Common myeloid progenitor, CD34-positive (primary cell): ENCODE measurements around the gene AMPD3.

Experiments used
- CTCF ChIA-PET: fragments of 350-600 bp; sonication (Branson Sonifier 250); formaldehyde crosslinking; loops from one replicate; lab custom pipeline; 2021; ENCODE audit warnings: antibody characterized with exemption; lab: Charles Lee
- POLR2A ChIA-PET: fragments of 350-600 bp; sonication (Branson Sonifier 250); formaldehyde crosslinking; loops from one replicate; lab custom pipeline; 2021; ENCODE audit warnings: antibody characterized with exemption; lab: Charles Lee
- DNase-seq, 3 donors: peaks; one replicate each; pipeline versions ENCODE4 v3.0.0 to v3.0.0-alpha.2; 2013
- H3K27ac ChIP-seq, 2 experiments: 1 replicate in 1 of 2; 2 replicates in 1 of 2; pipeline ENCODE4 v1.7.0; 2013; ENCODE audit warnings: inconsistent platforms in 2 of 2, low read length in 2 of 2, mild to moderate bottlenecking in 2 of 2, low read depth in 1 of 2, moderate library complexity in 1 of 2; ENCODE audit not compliant: severe bottlenecking in 2 of 2, insufficient read depth in 1 of 2, poor library complexity in 1 of 2
- H3K27me3 ChIP-seq, 5 experiments: replicated peaks in 2 of 5; 1 replicate in 3 of 5; 2 replicates in 2 of 5; pipeline versions ENCODE4 v1.6.1 to v1.7.0; 2013; ENCODE audit warnings: low read length in 4 of 5, mild to moderate bottlenecking in 2 of 5, moderate library complexity in 2 of 5, inconsistent platforms in 1 of 5; ENCODE audit not compliant: insufficient read depth in 5 of 5, control insufficient read depth in 4 of 5
- H3K36me3 ChIP-seq, 4 experiments: 1 replicate in 2 of 4; 2 replicates in 2 of 4; pipeline versions ENCODE4 v1.6.1 to v1.7.0; 2013; ENCODE audit warnings: low read length in 3 of 4, control low read depth in 1 of 4, mild to moderate bottlenecking in 1 of 4; ENCODE audit not compliant: control insufficient read depth in 4 of 4, insufficient read depth in 4 of 4
- H3K4me1 ChIP-seq, 4 experiments: 1 replicate in 3 of 4; 2 replicates in 1 of 4; pipeline versions ENCODE4 v1.6.1 to v1.7.1; 2013; ENCODE audit warnings: low read length in 3 of 4, mild to moderate bottlenecking in 3 of 4, control low read depth in 1 of 4, inconsistent platforms in 1 of 4, moderate library complexity in 1 of 4; ENCODE audit not compliant: control insufficient read depth in 4 of 4, insufficient read depth in 4 of 4; ENCODE audit errors: control extremely low read depth in 1 of 4
- H3K4me3 ChIP-seq, 7 experiments: 1 replicate in 4 of 7; 2 replicates in 3 of 7; pipeline versions ENCODE4 v1.5.1 to v1.7.0; 2013; ENCODE audit warnings: mild to moderate bottlenecking in 7 of 7, low read length in 6 of 7, moderate library complexity in 6 of 7, inconsistent platforms in 2 of 7, low read depth in 2 of 7, control low read depth in 1 of 7; ENCODE audit not compliant: insufficient read depth in 4 of 7, control insufficient read depth in 1 of 7; ENCODE audit errors: extremely low read depth in 1 of 7
- H3K9me3 ChIP-seq, 5 experiments: 1 replicate in 4 of 5; 2 replicates in 1 of 5; pipeline versions ENCODE4 v1.6.1 to v1.7.1; 2013; ENCODE audit warnings: low read length in 4 of 5, mild to moderate bottlenecking in 2 of 5, inconsistent platforms in 1 of 5, low read depth in 1 of 5, moderate library complexity in 1 of 5; ENCODE audit not compliant: control insufficient read depth in 4 of 5, insufficient read depth in 2 of 5; ENCODE audit errors: control extremely low read depth in 1 of 5
- WGBS: methylation state at CpG from one replicate; pipeline ENCODE4 v1.1.5; 2013; ENCODE audit not compliant: insufficient coverage; 5-methylcytosine and 5-hydroxymethylcytosine counted together

Gene AMPD3

GRCh38 chr11:10456519-10456918 is 1.5 kb downstream of the AMPD3 start:
- H3K4me3 ChIP-seq, result peak overlapping the region; percentile 41 to 86 (median 72)
- ChIA-PET POLR2A (interaction anchor here (1.7 kb wide), 1 partner anchor 42 kb away, joined by 9 read pairs; no protein-coding TSS in a partner anchor), CTCF (interaction anchor here (0.7 to 12.4 kb wide), 9 partner anchors 13 to 52 kb away, joined by 3 to 166 read pairs (median 4); no protein-coding TSS in a partner anchor)
- peaks cover 0 to 5% (median 4%) of the 10 kb centered on the region in 4 experiments for H3K36me3 ChIP-seq
- 8% methylated on average over 3 of the region's 3 CpGs for WGBS
- H3K27me3 ChIP-seq, result no peaks in the 10 kb centered on the region
- no peaks in the 10 kb centered on the region for H3K9me3 ChIP-seq
- peaks cover 36 to 68% (median 59%) of the 10 kb centered on the region in 4 experiments for H3K4me1 ChIP-seq
- H3K27ac ChIP-seq, result peak overlapping the region; percentile 52 to 86
- peak in 2 of 3 donors; percentile 60 to 77 for DNase-seq

GRCh38 chr11:10457901-10458300 is 2.8 kb downstream of the AMPD3 start:
- Histone ChIP-seq H3K27ac (peak overlapping the region; percentile 22 to 86), H3K36me3 (peaks cover 7 to 19% (median 13%) of the 10 kb centered on the region in 4 experiments), H3K4me3 (peak overlapping the region in 4 of 7 experiments; percentile 20 to 86 (median 66)), H3K4me1 (peaks cover 37 to 69% (median 57%) of the 10 kb centered on the region in 4 experiments), H3K9me3 (no peaks in the 10 kb centered on the region), H3K27me3 (no peaks in the 10 kb centered on the region)
- ChIA-PET CTCF (interaction anchor here (0.7 to 12.4 kb wide), 7 partner anchors 14 to 270 kb away, joined by 3 to 166 read pairs (median 4); no protein-coding TSS in a partner anchor), POLR2A (interaction anchor here (1.9 kb wide), 1 partner anchor 44 kb away, joined by 15 read pairs; no protein-coding TSS in a partner anchor)
- DNase-seq, result no peak

GRCh38 chr11:10459029-10459970 is 4.2 kb downstream of the AMPD3 start:
- H3K4me1 ChIP-seq, result peaks cover 36 to 66% (median 57%) of the 10 kb centered on the region in 4 experiments
- ChIA-PET CTCF (interaction anchor here (0.9 to 12.4 kb wide), 8 partner anchors 8 to 272 kb away, joined by 3 to 166 read pairs (median 4); no protein-coding TSS in a partner anchor), POLR2A (interaction anchor here (0.6 to 1.9 kb wide), 6 partner anchors 9 to 164 kb away, joined by 3 to 15 read pairs (median 4); no protein-coding TSS in a partner anchor)
- peak; percentile 77 to 96 (median 94) for DNase-seq
- WGBS, result 29% methylated on average over 7 of the region's 7 CpGs
- peak overlapping the region; percentile 30 to 65 for H3K27ac ChIP-seq
- no peaks in the 10 kb centered on the region for H3K27me3 ChIP-seq
- H3K36me3 ChIP-seq, result peaks cover 13 to 33% (median 27%) of the 10 kb centered on the region in 4 experiments
- H3K4me3 ChIP-seq, result peak overlapping the region in 6 of 7 experiments; percentile 11 to 86 (median 24)
- no peaks in the 10 kb centered on the region for H3K9me3 ChIP-seq

- Histone ChIP-seq H3K36me3 (peaks cover 19 to 46% (median 38%) of the 10 kb centered on the region in 4 experiments), H3K9me3 (no peaks in the 10 kb centered on the region), H3K4me3 (no peak overlapping the region), H3K27me3 (no peaks in the 10 kb centered on the region), H3K27ac (no peak overlapping the region), H3K4me1 (peaks cover 33 to 51% (median 44%) of the 10 kb centered on the region in 4 experiments)
- 100% methylated on average over 3 of the region's 5 CpGs for WGBS
- POLR2A ChIA-PET, result interaction anchor here (0.7 kb wide), 1 partner anchor 15 kb away, joined by 3 read pairs; no protein-coding TSS in a partner anchor
- CTCF ChIA-PET, result interaction anchor here (1.0 to 12.4 kb wide), 5 partner anchors 9 to 275 kb away, joined by 3 to 166 read pairs (median 3); partner anchors contain the start of gene RNF141
- no peak for DNase-seq
Observed at GRCh38 chr11:10460611-10461275, 5.7 kb downstream of the AMPD3 start.

- Histone ChIP-seq H3K27ac (no peak overlapping the region), H3K27me3 (no peaks in the 10 kb centered on the region), H3K36me3 (peaks cover 23 to 51% (median 39%) of the 10 kb centered on the region in 4 experiments), H3K4me3 (no peak overlapping the region), H3K4me1 (peaks cover 32 to 46% (median 38%) of the 10 kb centered on the region in 4 experiments), H3K9me3 (no peaks in the 10 kb centered on the region)
- ChIA-PET POLR2A (no interaction called here), CTCF (interaction anchor here (1.0 to 12.4 kb wide), 5 partner anchors 10 to 274 kb away, joined by 3 to 166 read pairs (median 3); partner anchors contain the start of gene RNF141)
- no peak for DNase-seq
- WGBS, result 100% methylated on average over 8 of the region's 9 CpGs
Observed at GRCh38 chr11:10461276-10461790, 6.3 kb downstream of the AMPD3 start.

GRCh38 chr11:10462746-10463300 is 7.8 kb downstream of the AMPD3 start:
- H3K4me3 ChIP-seq, result no peak overlapping the region
- H3K36me3 ChIP-seq, result peaks cover 31 to 62% (median 44%) of the 10 kb centered on the region in 4 experiments
- ChIA-PET CTCF (interaction anchor here (1.0 to 12.4 kb wide), 5 partner anchors 11 to 58 kb away, joined by 3 to 166 read pairs (median 3); no protein-coding TSS in a partner anchor), POLR2A (no interaction called here)
- no peaks in the 10 kb centered on the region for H3K27me3 ChIP-seq
- H3K9me3 ChIP-seq, result peaks cover 0 to 5% (median 0%) of the 10 kb centered on the region in 5 experiments
- H3K27ac ChIP-seq, result no peak overlapping the region
- DNase-seq, result no peak
- 84% methylated on average over 4 of the region's 5 CpGs for WGBS
- H3K4me1 ChIP-seq, result peaks cover 18 to 31% (median 26%) of the 10 kb centered on the region in 4 experiments
